HG03103 (cell line): Measurements from ENCODE around the gene CDKN2D.

ENCODE experiments used
- ATAC-seq: cut with Tn5 transposase; IDR thresholded peaks from one replicate; pipeline ENCODE4 v1.9.1; 2021; ENCODE audit warnings: low read depth; ENCODE audit not compliant: unreplicated experiment

CDKN2D gene

DNA sequence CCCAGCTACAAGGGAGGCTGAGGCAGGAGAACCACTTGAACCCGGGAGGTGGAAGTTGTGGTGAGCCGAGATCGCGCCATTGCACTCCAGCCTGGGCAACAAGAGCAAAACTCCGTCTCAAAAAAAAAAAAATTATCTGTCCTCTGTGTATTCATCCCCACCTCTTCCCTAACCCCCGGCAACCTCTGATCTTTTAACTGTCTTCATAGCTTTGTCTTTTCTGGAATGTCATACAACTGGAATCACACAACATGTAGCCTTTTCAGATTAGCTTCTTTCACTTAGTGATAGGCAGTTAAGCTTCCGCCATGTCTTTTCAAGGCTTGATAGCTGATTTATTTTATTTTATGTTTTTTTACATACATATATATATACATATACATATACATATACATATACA is 43.1 kb downstream of the CDKN2D start:
- ATAC-seq: no peak

DNA sequence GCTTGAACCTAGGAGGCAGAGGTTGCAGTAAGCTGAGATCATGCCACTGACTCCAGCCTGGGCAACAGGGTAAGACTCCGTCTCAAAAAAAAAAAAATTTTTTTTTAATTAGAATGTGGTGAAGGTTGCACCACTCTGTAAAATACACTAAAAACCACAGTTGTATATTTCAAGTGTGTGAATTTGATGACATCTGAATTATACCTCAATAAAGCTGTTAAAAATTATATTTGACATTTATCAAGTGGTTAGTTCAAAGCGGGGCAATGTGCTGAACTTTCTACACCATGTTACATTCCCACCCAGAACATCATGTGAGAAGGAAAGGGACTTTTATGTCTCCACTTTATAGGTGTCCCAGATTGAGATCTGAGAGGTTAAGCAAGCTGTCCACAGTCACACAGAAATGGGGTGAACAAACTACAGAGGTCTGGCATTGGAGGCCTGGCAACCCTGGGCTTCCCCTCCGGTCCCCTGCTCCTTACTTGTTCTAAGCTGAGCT is 45.6 kb downstream of the CDKN2D start:
- no peak for ATAC-seq

- ATAC-seq: no peak
These were observed 47.2 kb downstream of the CDKN2D start for GRCh38 chr19:10521461-10522171.

DNA sequence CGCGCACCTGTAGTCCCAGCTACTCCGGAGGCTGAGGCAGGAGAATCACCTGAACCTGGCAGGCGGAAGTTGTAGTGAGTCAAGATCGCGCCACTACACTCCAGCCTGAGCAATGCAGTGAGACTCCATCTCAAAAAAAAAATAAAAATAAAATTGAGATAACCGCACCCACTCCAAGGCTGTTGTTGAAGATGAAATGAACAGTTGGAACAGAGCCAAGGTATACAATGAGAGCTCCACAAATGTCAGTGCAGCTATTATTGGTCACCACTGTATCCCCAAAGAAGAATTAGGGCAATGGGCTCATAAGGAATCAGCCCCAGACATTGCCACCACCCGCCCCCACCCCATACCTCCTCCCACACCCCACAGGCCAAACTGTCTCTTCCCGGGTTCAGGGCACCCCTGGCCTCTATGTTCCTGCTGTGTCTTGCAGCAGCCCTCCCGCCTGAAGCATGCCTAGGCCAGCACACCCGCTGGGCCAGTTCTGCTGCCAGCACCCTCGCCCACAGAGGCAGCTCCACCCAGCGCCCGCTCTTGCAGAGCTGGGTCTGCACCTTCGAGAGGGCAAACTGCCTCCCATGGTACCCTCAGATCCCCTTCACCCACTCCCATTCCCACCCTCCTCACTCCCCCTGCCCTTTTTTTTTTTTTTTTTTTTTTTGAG is 48.0 kb downstream of the CDKN2D start:
- ATAC-seq: no peak

GRCh38 chr19:10519421-10519820 is 49.4 kb downstream of the CDKN2D start:
- no peak for ATAC-seq

- ATAC-seq: no peak
These were observed 50.1 kb downstream of the CDKN2D start for GRCh38 chr19:10518444-10519361.

DNA sequence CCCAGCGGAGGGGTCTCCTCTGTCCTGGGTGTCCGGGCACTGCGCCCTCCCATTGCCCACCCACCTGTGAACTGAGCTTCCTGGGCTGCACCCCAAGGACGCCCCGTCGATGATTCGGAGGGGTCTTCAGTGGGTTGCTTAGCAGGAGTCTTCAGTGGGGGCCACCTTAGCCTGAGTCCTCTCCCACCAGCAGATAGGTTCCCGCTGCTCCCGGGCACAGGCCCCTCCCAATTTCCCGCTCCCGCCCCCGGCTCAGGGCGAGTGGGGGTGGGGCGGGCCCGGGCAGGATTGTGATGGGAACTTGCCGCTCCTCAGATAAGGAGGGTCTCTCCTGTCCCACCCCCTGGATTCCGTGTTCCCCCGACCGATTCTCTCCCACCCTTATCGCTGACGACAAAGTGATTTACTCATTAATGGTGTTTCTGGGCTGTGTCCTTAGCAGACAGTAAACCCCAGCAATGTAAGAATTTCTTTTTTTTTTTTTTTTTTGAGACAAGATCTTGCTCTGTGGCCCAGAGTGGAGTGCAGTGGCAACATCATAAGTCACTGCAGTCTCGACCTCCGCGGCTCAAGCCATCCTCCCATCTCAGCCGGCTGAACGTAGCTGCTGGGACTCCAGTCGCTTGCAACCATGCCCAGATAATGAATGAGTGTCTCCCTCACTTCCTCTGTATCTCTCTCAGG is 50.9 kb downstream of the CDKN2D start:
- no peak for ATAC-seq

DNA sequence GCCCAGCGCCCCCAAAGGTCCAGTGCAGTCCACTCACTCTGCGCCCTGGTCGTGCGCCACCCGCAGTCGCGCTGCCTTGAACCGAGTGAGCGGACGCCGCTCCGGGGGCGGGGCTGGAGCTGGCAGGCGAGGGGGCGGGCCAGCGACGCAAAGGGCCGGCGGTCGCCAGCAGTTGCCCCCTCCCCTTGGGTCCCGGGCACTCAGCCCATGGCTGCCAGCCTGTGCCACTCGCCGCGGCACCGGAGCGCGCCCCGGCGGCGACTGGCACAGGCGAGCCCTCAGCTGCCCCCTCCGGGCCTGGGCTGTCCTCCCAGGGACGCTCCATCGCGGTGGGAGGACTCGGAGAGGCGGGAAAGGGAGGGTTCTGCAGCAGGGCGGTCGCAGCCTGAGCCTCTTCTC is 51.4 kb downstream of the CDKN2D start, which contains the start of gene S1PR5:
S1PR5 (minus strand) TSS at position 87 of the 399 bp plus-strand sequence. CDS start 2,436 bp downstream, outside the sequence.
- ATAC-seq: no peak

- no peak for ATAC-seq
These were observed 52.0 kb downstream of the CDKN2D start for GRCh38 chr19:10516671-10517286.
